HG03342 (cell line): ENCODE data around the gene CDR2.

Source experiments
- ATAC-seq: cut with Tn5 transposase; IDR thresholded peaks from one replicate; pipeline ENCODE4 v1.9.1; 2021; ENCODE audit warnings: mild to moderate bottlenecking, moderate library complexity; ENCODE audit not compliant: unreplicated experiment

Gene CDR2

DNA sequence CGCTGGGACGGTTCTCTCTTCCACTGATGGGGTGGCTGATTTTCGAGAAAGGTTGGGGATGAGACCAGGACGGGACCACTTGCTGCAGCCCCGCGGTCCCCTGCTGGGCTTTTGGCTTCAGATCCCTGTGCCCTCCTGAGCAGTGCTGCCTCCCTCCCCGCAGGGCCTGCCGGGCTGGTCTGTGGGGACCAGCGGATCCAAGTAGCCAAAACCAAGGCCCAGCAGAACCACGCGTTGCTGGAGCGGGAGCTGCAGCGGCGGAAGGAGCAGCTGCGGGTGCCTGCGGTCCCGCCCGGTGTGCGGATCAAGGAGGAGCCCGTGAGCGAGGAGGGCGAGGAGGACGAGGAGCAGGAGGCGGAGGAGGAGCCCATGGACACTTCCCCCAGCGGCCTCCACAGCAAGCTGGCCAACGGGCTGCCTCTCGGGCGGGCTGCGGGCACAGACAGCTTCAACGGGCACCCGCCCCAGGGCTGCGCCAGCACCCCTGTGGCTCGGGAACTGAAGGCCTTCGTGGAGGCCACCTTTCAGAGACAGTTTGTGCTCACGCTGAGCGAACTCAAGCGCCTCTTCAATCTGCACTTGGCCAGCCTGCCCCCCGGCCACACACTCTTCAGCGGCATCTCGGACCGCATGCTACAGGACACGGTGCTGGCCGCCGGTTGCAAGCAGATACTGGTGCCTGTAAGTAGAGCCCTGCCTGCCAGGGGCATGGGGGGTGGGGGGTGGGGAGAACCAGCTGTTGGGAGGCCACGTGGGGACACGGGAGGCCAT is 48.6 kb downstream of the CDR2 start:
- no peak for ATAC-seq

DNA sequence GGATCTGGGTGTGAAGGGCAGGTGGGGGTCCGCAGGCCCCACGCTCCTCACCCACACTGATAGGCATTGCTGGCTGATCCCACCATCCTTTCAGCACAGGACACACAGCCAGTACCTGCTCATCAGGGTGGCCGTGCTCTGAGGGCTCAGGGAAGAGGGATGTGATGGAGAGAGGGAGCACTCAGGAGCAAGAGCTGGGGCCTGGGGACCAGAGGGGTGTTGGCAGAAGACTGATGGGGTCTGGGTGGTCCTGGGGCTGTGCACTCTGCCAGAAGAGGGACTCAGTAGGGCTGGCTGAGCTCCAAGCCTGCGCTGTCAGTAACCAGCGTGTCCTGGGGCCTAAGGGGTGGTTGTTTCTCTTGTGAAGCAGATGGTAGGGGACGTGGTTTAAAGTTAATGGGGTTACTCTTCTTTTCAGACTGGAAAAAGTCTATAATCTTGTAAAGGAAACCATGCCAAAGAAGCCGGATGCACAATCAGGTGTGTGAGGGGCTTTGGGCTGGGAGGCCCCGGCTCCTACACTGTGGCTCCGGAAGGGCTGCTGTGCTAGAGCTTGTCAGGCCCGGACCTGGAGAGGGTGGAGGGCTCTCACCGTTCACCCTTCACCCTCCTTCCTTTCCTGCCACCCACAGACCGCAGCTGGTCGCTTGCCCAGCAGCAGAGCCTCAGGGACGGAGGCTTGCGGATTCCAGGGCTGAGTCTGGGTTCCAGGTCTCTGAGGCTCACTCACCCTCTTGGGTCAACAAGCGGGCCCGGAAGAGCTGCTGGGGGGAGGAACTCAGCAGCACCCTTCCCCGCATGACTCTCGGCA is 49.4 kb downstream of the CDR2 start:
- no peak for ATAC-seq

DNA sequence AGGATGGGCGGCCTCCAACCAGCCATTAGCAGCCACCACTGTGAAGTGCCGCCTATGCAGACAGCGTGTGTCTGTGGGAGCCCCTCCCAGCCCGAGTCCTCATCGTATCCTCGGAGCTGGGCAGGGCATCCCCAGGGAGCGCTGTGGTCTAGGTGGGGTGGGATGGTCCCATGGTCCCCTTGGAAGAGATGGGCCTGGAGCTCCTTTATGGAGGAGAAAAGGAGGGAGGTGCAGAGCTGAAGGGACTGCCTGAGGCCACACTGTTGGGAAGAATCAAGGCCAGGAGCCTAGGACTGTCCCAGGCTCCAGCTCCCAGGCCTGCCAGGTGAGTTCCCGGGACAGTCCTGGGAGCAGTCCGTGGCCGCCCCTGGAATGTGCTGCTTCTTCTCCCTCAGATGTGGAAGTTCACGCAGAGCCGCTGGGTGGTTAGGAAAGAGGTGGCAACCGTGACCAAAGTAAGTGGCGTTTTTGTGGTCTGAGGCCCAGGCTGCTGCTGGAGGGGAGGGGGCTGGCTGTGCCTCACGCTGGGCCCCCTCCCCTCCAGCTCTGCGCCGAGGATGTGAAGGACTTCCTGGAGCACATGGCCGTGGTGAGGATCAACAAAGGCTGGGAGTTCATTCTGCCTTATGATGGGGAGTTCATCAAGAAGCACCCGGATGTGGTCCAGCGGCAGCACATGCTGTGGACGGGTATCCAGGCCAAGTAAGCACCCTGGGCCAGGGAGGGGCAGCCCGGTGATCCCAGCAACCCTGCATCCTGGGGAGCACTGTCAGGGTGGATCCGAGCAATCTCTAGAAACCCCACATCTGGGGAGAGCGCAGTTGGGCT is 50.2 kb downstream of the CDR2 start:
- no peak for ATAC-seq

DNA sequence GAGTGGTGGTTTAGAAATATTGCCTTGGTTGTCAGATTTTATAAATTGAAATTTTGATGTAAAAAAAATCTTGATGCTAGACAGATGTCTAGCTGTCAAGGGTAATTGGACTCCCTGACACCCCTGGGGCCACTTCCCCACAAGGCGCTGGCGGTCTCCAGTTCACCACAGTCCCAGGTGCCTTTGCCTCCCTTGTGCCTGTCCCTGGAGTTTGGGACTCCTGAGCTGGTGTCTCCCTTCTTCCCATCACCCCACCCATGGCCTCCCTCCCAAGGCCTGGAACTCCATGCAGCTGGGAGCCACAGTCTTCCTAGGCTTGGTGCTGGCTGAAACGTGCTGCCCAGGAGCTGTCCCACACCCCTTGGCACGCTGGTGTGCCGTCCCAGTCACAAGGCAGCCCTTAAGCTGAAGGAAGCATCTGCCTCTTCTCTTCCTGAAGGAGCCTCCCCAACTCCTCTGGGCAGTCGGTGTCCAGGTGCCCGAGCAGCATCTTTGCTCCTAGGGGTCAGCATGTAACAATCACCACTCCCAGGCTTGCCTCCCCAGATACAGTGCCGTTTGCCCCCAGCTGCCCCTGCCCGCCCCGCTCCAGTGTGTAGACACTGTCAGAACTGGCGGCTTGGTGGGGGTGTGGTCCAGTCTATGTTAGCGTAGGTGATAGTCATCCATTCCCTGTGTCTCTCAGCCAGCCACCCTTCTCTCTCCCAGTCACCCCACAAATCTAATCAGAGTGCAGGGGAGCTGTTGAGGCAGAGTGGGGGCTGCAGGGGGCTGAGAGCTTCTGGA is 51.1 kb downstream of the CDR2 start:
- no peak for ATAC-seq

DNA sequence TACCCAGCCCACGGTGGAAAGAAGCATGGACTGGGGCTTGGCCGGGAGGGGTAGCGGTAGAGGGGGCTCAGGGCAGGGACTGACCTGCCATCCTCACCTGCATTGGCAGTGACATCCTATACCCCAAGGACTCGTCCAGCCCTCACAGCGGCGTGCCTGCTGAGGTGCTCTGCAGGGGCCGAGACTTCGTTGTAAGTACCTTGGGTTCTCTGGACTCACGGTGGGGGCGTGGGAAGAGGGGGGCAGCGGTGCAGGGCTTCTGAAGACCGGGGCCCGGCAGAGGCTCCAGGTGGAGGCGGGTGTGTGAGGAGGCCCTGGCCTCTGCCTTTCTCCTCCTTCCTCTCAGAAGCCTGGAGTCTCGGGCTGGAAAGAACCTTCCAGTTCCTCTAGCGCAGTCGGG is 51.7 kb downstream of the CDR2 start:
- no peak for ATAC-seq

DNA sequence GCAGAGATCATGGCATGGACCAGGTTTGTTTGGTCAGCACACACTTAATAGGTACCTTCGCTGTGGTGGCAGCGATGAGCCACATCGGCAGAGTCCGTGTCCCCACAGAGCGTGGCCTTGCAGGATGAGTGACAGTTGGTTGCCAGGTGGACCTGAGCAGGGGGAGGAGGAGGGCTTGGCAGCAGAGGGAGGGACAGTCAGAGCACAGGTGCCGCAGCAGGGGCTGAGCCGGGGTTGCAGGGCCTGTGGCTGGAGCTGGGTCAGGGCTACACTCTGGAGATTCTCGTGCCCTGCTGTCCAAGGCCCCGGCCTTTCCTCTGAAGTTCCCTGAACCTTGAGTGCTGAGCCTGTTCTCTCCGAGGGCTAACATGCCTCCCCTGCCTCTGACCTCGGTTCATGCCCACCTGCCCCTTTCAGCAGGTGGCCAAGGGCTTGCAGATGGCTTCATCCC is 52.4 kb downstream of the CDR2 start:
- no peak for ATAC-seq

DNA sequence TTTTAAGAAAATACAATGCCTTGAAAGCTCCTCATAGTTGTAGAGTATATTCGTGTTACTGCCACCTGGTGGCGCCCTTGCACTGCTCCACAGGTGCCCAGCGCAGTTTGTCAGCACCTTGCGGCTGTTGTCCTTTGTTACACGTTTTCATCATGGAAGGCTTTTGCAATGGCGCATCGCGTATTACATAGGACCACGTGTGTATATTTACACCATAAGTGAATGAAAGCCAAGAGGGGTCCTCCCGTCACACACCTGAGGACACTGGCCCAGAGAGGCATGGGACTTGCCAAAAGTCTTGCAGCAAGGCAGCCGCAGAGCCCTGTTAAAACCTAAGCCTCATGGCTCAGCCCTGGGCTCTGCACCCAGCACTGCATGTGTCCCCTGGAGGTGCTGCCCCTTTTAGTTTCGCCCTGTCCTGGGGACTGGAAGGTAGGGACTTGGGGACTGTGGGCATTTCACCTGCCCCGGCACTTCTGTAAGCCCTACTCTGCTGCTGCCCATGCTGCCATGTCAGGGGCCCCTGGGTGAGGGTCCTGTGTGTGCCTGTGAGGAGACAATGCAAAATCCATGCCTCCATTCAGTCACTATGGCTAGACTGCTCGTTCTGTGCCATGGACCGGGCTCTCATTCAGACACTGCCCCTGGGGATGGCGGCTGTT is 52.9 kb downstream of the CDR2 start:
- ATAC-seq: no peak

DNA sequence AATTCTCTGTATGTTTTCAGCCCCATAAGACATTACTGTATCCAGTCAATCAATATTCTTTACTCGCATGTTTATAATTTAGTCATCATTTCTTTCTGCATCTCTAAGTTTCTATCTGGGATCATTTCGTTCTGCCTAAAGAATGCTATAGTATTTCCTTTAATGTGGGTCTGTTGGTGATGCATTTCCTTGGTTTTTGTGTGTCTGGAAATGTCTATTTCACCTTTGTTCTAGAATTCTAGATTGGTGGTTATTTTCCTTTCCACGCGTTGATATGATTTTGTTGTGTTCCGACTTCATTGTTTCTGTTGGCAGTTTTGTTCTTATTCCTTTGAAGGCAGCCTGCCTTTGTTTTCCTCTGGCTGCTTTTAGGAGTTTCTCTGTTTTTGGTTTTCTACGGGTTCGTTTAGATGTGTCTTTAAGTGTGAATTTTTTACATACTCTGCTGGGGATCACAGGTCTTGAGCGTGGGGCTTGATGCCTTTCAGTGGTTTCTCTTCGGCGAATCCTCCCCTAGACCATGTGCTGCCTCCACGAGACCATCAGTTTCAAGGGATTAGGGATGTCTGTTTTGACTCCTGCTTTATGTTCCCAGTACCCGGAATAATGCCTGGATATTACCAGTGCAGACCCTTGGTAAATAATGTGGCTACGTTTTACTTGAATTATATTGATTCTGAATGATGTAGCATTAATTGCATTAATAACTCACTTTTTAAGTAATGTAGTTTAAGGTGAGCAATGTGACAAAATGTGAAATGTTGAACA is 53.7 kb downstream of the CDR2 start:
- ATAC-seq: no peak

DNA sequence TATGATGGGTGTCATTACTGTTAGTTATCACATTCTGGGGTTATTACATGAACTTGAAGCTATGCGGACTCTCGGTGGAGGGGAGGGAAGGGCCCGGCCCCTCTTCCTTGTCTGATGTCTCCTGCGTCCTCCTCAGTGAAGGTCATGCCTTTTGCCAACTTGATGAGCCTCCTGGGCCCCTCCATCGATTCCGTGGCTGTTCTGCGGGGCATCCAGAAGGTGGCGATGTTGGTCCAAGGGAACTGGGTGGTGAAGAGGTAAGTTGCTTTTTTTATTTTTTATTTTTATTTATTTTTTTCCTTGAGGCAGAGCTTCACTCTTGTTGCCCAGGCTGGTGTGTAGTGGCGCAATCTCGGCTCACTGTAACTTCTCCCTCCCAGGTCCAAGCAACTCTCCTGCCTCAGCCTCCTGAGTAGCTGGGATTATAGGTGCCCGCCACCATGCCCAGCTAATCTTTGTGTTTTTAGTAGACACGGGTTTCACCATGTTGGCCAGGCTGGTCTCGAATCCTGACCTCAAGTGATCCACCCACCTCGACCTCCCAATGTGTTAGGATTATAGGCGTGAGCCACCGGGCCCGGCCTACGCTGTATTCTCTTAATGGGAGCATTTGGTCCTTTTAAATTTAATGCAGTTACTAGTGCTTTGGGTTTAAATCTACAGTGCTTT is 55.6 kb downstream of the CDR2 start:
- no peak for ATAC-seq

DNA sequence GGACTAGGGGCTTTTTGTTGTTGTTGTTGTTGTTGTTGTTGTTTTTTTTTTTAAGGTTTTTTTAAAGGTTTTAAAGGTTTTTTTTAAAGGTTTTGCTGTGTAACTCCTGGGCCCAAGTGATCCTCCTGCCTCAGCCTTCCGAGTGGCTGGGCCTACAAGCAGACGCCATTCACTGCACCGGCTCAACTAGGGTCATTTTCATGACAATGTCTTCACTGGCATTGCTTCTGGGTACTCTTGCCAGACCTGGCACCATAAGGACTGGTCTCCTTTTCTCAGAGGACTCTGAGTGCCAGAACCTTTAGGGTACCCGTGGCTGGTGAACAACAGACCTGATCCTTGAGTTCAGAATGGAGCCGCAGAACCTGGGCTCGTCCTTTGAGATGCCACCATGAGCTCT is 56.8 kb downstream of the CDR2 start:
- ATAC-seq: no peak

DNA sequence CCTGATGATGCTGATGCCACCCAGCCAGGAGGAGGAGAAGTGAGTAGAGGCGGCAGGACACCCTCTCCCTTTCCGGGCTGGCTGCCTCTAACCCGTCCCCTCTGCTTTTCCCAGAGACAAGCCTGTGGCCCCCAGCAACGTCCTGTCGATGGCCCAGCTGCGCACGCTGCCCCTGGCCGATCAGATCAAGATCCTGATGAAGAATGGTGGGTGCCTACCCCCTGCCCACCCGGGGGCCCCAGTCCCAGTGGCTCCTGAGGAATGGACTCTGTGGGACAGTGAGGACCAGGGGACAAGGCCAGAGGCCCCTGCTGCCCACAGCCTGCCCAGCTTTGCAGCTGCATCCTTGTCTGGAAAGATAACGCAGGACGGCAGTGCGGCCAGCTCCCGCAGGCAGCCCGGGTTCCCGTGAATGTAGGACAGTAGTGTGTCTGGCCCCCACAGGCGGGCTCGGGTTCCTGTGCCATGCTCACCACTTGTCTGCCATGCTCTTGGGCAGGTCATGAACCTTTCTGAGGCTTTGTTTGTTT is 57.4 kb downstream of the CDR2 start:
- no peak for ATAC-seq

DNA sequence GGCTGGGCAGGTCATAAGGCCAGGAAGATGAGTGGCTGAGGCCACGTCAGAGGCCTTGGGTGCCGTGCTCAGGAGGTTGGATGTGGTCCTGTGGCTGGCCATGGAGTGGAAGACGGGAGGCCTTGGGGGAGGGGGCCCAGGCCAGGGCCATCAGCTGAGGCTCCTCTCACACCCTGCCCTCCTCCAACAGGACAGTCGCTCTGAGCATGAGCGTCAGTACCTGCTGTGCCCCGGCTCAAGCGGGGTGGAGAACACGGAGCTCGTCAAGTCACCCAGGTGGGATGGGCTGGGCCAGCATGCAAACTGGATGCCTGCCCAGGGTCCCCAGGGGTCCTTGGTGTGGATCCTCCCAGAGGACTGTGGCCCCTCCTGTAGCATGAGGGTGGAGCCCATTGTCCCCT is 58.0 kb downstream of the CDR2 start:
- no peak for ATAC-seq

DNA sequence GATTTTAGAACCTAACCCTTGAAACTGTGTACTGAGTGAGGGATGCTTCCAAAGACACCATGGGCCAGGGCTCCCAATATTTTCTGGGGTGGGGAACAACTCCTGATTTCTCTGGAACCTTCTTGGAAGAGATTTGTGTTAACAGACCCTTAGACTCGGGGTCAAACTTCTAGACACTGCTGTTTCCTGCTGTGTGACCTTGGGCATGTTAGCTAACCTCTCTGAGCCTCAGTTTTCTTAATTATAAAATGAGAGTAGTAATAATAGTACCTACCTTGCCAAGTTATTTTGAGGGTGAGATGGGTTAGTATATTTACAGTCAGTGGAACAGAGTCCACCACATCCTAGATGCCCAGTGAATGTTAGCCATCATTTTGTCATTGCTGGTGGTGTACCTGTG is 58.4 kb downstream of the CDR2 start:
- ATAC-seq: no peak

DNA sequence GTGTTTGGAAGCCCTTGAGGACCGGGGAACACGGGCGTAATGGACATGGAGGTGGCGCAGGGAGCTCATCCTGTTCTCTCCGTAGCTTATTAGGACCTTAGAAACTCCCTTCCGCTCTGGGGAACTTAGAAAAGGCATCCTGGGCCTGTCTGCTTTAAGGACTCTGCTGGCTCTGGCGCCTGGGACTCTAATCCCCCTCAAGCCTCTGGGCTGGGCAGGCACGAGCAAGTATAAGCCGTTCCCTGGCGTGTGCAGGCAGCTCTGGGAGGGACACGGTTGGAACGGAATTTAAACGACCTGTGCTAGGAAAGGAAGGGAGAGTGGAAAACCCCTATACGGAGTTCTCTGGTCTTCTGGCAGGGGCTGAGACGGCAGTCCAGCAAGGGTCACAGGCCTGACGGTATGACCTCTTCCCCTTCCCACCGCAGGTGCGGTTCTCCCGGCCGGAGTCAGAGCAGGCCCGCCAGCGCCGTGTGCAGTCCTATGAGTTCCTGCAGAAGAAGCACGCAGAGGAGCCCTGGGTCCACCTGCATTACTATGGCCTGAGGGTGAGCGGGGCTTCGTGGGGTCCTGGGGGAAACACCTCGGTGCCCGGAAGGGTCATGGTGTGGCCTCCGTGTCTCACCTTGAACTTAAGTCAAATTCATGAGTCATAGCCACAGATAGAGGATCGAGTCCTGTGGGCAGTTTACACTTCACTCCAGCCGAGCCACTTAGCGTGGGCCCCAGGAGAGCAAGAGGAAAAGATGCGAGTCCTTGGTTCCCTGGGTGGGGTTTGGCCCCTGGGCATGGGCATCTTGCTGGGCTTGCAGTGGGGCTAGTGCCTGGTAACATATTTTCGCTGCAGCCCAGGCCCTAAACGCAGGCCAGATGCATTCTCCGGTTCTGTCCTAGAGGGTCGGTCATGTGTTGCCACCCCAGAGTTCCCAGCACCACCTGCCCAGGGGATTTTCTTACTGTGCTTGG is 59.5 kb downstream of the CDR2 start:
- no peak for ATAC-seq

DNA sequence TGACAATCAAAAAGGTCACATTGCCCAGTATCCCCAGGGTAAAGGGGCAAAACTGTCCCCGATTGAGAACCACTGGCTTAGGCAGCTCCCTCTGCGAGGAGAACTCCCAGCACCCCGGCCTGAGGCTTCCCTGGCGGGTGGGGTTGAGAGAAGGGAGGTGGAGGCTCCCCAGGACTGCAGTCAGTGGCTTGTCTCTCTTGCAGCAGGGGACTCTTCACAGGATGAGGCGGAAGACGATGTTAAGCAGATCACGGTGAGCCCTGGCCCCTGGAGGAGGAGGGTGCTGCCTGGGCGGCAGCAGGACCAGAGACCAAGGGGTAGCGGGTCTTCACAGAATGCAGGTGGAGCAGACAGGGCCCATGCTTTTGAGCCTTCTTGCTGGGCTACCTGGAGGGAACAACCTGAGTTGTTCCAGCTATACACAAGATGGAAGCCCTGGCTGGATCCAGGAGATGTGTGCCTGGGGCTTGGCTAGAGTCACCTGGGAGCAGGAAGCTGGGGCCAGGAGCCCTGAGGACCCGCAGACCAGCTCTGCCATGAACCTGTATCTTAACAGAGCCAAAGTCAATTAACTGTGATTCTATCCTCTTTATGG is 60.4 kb downstream of the CDR2 start:
- no peak for ATAC-seq

DNA sequence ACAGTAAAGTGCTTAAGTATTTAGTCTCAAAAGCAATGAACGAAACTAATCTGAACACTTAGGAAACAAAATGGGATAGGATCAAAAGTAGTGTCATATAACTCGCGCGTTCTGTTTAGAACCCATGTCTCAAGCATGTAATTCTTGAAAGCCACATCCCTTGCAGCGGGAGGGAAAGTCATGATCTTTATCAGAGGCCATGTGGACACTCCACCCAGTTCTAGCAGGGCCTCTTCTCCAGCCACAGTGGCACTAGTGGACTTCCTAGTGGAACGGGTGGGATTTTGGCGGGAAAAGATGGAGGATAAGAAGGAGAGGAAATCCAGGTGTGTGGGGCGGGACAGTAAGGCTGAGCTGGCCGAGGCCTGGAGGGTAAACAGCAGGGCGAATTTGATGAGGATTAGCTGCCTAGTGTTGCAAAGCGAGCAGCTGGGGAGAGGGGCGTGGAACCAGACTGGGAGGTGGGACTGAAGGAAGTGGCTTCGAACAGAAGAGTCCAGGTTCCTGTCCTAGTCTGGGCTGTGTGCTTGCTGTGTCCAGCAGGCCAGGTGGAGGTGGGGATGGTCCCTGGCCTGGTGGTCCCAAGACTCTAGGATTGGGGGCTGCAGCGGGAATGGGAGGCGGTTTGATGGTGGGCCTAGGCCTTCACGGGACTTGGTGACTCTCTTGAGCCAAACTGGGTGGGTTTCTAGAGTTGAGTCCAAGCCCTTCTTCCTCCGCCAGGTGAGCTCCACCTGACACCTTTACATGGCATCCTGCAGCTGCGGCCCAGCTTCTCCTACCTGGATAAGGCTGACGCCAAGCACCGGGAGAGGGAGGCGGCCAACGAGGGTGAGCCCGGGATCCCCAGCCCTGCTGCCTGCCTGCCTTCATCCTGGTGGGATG is 61.3 kb downstream of the CDR2 start:
- no peak for ATAC-seq
